Heart left ventricle (tissue), 16 donors: Measurements from ENCODE around the gene NBPF3. TPM values are rescaled to one million over a fixed set of nuclear protein-coding genes. Genes with fewer than 3 reads are reported as not detected.

Experiments used
- ATAC-seq, 4 donors: fragments of 200-7000 bp; cut with Tn5 transposase; one replicate each; pipeline ENCODE4 v1.9.1; 2020 to 2022; ENCODE audit warnings: moderate library complexity in 4 of 4, mild to moderate bottlenecking in 3 of 4, moderate number of reproducible peaks in 1 of 4
- DNase-seq, 5 donors: peaks; one replicate each; pipeline ENCODE4 v3.0.0-alpha.2; 2020
- H3K27ac ChIP-seq, 12 donors: fragments of 200-600 bp; sonication (generic) in 4 of 12; one replicate each; pipeline versions ENCODE4 v1.5.0 to v1.8.0; 2016 to 2022; ENCODE audit warnings: mild to moderate bottlenecking in 2 of 12
- H3K27me3 ChIP-seq, 9 donors: fragments of 200-600 bp; sonication (generic) in 2 of 9; one replicate each; pipeline versions ENCODE4 v1.5.1 to v1.8.0; 2016 to 2022; ENCODE audit warnings: mild to moderate bottlenecking in 3 of 9
- H3K36me3 ChIP-seq, 9 donors: fragments of 200-600 bp; sonication (generic) in 2 of 9; one replicate each; pipeline versions ENCODE4 v1.5.0 to v1.8.0; 2018 to 2022; ENCODE audit warnings: mild to moderate bottlenecking in 2 of 9
- H3K4me1 ChIP-seq, 12 donors: fragments of 200-600 bp; sonication (generic) in 4 of 12; one replicate each; pipeline versions ENCODE4 v1.5.0 to v1.8.0; 2016 to 2022; ENCODE audit warnings: mild to moderate bottlenecking in 3 of 12
- H3K4me3 ChIP-seq, 12 donors: fragments of 200-600 bp; sonication (generic) in 4 of 12; one replicate each; pipeline versions ENCODE4 v1.5.0 to v1.8.0; 2017 to 2022; ENCODE audit warnings: mild to moderate bottlenecking in 9 of 12, moderate library complexity in 4 of 12
- H3K9me3 ChIP-seq, 12 donors: fragments of 200-600 bp; sonication (generic) in 4 of 12; one replicate each; pipeline versions ENCODE4 v1.5.0 to v1.8.0; 2016 to 2022; ENCODE audit warnings: mild to moderate bottlenecking in 1 of 12
- POLR2A ChIP-seq, 2 donors: fragments of 450-650 bp; IDR thresholded peaks; one replicate each; pipeline ENCODE4 v1.6.1; 2017; ENCODE audit warnings: antibody characterized with exemption in 2 of 2, mild to moderate bottlenecking in 2 of 2, moderate library complexity in 2 of 2
- WGBS, 4 donors: extraction: QIAGEN DNeasy Blood & Tissue Kit in 2 of 4; methylation state at CpG; one replicate each; pipeline versions ENCODE4 v1.1.5 to v1.1.7; 2013 to 2018; 5-methylcytosine and 5-hydroxymethylcytosine counted together
- intact Hi-C, 10 donors: fragments of 100-400 bp; cut with DNase I; formaldehyde crosslinking; loops; one replicate each; pipeline versions ENCODE4 v1.11.1 to v1.14.2; 2022
- polyA plus RNA-seq, 2 donors: library from polyadenylated mRNA; stranded (reverse); fragments of 200-250 nt; gene quantifications; one replicate each; pipeline ENCODE4 v1.2.3, GENCODE V29; 2013
- total RNA-seq, 9 donors: library from RNA; depleted of rRNA in 2 of 9; stranded (reverse); fragments of >200 nt in 2 of 9; fragmentation: NEBNext Ultra II Directional in 3 of 9; extraction: Animal tissue kit (Norgen Biotek cat#: 25700) in 3 of 9; gene quantifications; one replicate each; pipeline versions ENCODE4 v1.1.0 to v1.2.4, GENCODE V29; 2016 to 2023
- TF ChIP-seq, protein P1 (sequence below), 12 donors: fragments of 200-600 bp; sonication (generic) in 4 of 12; IDR thresholded peaks; one replicate each; pipeline versions ENCODE4 v1.5.0 to v1.8.0; 2018 to 2022; ENCODE audit warnings: antibody characterized with exemption in 12 of 12, mild to moderate bottlenecking in 5 of 12
- donor health status: ischemic (EF 13 %, LVEDD 7.1; RV severe dilation, severe dysfunction).
- donor health status: healthy with polysubstance abuse.
- donor health status: DM: no; HTN: yes; CAD: no.
- donor health status: DM: no; HTN: no; CAD: no.
- donor health status: ischemic (EF 25% LVEDD 6.9; RV normal size, moderate dysfunction).
- donor health status: ischemic (EF 25% LVEDD 5.7; RV mildly dilated, moderate dysfunction).
- donor health status: healthy.
- donor health status: DM: yes; HTN: yes; CAD: no.
- donor health status: ischemic (EF 35%, LVEDD 5.7; RV mildly dilated, moderate dysfunction).
- donor health status: nonischemic (EF 11% LVEDD 7.7; RV severe dilation, severe dysfunction).
- donor health status: DM: yes; HTN: yes; CAD: no.
- donor health status: PGD.
- donor health status: ischemic (EF 29% LVEDD 5.4; RV normal size, mild dysfunction).
- donor health status: nonischemic (EF 23%, LVEDD 6.1; RV moderate dilation, normal function).

The NBPF3 gene
- total and polyA plus RNA-seq, 11 donors: 1.1 to 7.3 (median 4.0) TPM

GRCh38 chr1:21489146-21489545 lies 49.2 kb downstream of the NBPF3 start:
- 88 to 91% (median 90%) methylated on average over 11 of the region's 11 CpGs for WGBS, 4 donors
- H3K27me3 ChIP-seq: peaks cover 0 to 11% (median 0%) of the 10 kb centered on the region in 9 donors
- H3K4me3 ChIP-seq: no peak overlapping the region

DNA sequence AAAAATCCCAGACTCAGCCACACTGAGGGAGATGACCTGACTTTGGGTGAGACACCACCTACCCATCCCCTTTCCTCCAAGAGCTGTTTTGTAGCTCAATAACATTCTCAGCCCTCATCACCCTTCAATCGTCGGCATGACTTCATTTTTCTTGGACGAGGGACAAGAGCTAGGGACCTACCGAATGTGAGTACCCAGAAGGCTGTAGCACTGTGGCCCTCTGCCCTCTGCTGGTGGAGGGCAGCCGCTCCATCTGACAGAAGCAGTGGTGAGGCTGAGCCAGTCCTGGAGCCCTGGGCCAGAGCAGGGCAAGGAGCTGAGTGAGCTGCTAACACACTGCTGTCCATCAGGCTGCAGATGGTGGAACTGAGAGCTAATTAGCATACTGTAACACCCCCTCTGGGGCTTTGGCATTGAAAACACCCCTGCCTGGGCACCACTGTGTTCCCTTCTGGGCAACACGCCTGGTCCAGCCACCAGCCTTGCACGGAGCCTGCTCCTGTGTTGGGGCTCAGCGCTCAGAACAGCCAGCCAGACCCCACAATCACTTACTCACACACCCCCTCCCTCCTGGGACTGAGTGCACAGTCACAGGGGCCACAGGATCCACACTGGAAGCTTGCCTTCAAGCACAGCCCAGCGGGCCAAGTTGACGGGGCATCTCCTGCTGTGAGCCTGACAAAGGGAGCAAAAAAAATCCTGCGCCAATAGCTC lies 51.0 kb downstream of the NBPF3 start:
- H3K27ac ChIP-seq: no peak overlapping the region

More at GRCh38 chr1:21489146-21489545, 49.2 kb downstream of the NBPF3 start:
- DNase-seq: no peak
- Histone ChIP-seq H3K4me1 (peaks cover 0 to 13% (median 0%) of the 10 kb centered on the region in 12 donors), H3K36me3 (no peaks in the 10 kb centered on the region), H3K9me3 (no peaks in the 10 kb centered on the region), H3K27ac (no peak overlapping the region)
- intact Hi-C loops: no loop called here
- TF ChIP-seq POLR2A (IDR thresholded peaks at IDR 0.05): no peak
- TF ChIP-seq, protein P1, sequence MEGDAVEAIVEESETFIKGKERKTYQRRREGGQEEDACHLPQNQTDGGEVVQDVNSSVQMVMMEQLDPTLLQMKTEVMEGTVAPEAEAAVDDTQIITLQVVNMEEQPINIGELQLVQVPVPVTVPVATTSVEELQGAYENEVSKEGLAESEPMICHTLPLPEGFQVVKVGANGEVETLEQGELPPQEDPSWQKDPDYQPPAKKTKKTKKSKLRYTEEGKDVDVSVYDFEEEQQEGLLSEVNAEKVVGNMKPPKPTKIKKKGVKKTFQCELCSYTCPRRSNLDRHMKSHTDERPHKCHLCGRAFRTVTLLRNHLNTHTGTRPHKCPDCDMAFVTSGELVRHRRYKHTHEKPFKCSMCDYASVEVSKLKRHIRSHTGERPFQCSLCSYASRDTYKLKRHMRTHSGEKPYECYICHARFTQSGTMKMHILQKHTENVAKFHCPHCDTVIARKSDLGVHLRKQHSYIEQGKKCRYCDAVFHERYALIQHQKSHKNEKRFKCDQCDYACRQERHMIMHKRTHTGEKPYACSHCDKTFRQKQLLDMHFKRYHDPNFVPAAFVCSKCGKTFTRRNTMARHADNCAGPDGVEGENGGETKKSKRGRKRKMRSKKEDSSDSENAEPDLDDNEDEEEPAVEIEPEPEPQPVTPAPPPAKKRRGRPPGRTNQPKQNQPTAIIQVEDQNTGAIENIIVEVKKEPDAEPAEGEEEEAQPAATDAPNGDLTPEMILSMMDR (IDR thresholded peaks at IDR 0.05): no peak
- no peak for ATAC-seq

DNA sequence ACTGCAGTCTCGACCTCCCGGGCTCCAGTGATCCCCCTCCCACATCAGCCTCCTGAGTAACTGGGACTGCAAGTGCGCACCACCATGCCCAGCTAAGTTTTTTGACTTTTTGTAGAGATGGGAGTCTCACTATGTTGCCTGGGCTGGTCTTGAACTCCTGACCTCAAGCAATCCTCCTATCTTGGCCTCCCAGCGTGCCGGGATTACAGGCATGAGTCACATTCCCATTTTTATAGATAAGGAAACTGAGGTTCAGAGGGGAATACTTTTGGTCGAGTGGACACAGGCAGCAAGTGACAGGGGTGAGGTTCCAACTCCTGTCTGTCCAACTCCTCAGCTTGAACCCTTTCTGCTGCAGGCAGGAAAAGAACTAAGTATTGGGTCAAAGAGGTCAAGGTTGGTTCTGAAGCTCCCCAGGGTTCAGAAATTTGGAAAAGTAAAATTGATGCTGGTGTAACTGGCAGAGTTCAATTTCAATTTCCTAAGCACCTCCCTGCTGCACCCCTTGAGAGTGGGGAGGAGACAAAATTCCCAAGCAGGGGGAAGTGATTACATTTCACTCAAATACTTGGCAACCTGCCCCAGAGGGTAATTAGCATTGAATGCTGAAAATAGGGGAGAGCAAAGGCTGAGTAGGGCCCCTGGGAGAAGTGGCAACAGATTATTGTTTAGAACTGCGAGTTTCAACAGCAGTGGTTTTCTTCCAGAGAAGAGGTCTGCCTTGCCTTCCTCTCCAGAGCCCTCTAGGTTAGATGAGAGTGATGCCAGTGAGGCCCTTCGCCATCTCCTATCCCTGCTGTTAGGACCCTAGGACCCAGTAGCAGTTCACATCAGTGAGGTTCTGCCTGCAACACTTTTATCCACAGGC lies 51.8 kb downstream of the NBPF3 start:
- ATAC-seq (peak in 1 of 4 donors; percentile 60), DNase-seq (peak in 2 of 5 donors; percentile 35 to 62)
- Histone ChIP-seq H3K36me3 (no peaks in the 10 kb centered on the region), H3K9me3 (no peaks in the 10 kb centered on the region), H3K4me3 (no peak overlapping the region), H3K27ac (peak overlapping the region in 3 of 12 donors; percentile 26 to 62 (median 29)), H3K27me3 (peaks cover 0 to 11% (median 0%) of the 10 kb centered on the region in 9 donors), H3K4me1 (peaks cover 0 to 13% (median 0%) of the 10 kb centered on the region in 12 donors)
- TF ChIP-seq POLR2A (IDR thresholded peaks at IDR 0.05): no peak
- TF ChIP-seq, protein P1 (IDR thresholded peaks at IDR 0.05): no peak
- intact Hi-C loops: loop anchor here in 1 of 10 donors (10.0 kb wide), 1 partner anchor 107 kb away; no protein-coding TSS in a partner anchor
- 50 to 56% (median 54%) methylated on average over 8 of the region's 8 CpGs for WGBS, 4 donors

More for the DNA sequence above, 51.0 kb downstream of the NBPF3 start:
- peaks cover 0 to 11% (median 0%) of the 10 kb centered on the region in 9 donors for H3K27me3 ChIP-seq
- intact Hi-C loops: loop anchor here in 1 of 10 donors (10.0 kb wide), 1 partner anchor 106 kb away; no protein-coding TSS in a partner anchor
- peak in 3 of 4 donors; percentile 54 to 71 (median 57) for ATAC-seq
- no peaks in the 10 kb centered on the region for H3K9me3 ChIP-seq
- no peaks in the 10 kb centered on the region for H3K36me3 ChIP-seq
- no peak for DNase-seq
- no peak overlapping the region for H3K4me3 ChIP-seq
- 68 to 75% (median 71%) methylated on average over 10 to 11 of the region's 11 CpGs for WGBS, 4 donors
- peaks cover 0 to 13% (median 0%) of the 10 kb centered on the region in 12 donors for H3K4me1 ChIP-seq
- TF ChIP-seq, protein P1 (IDR thresholded peaks at IDR 0.05): peak in 10 of 12 donors; percentile 10 to 47 (median 24)
- TF ChIP-seq POLR2A (IDR thresholded peaks at IDR 0.05): no peak

DNA sequence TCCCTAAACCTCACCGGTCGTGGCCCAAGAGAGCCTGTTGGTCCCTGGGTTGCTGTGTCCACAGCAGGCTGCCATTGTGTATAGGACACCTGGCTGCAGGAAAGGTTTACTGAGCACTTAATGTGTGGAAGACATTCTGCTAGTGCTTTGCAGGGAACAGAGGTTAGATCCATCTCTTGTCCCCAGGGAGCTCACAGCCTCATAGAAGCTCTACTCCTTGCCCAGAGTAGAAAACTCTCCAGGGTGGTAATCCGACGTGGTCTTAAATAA lies 52.4 kb downstream of the NBPF3 start:
- no peak for ATAC-seq
- WGBS, 4 donors: 35 to 49% (median 45%) methylated on average over 4 of the region's 4 CpGs
- DNase-seq: no peak
- Histone ChIP-seq H3K36me3 (no peaks in the 10 kb centered on the region), H3K4me3 (no peak overlapping the region), H3K27ac (peak overlapping the region in 3 of 12 donors; percentile 26 to 62 (median 29)), H3K4me1 (peaks cover 0 to 13% (median 0%) of the 10 kb centered on the region in 12 donors), H3K27me3 (peaks cover 0 to 11% (median 0%) of the 10 kb centered on the region in 9 donors), H3K9me3 (no peaks in the 10 kb centered on the region)
- no peak for TF ChIP-seq POLR2A (IDR thresholded peaks at IDR 0.05)
- TF ChIP-seq, protein P1 (IDR thresholded peaks at IDR 0.05): no peak
- intact Hi-C loops: loop anchor here in 1 of 10 donors (10.0 kb wide), 1 partner anchor 107 kb away; no protein-coding TSS in a partner anchor
